Tibial artery (tissue), 4 donors: ENCODE results near the gene BLTP1.
"Not testable (repeated sequence)": the region's sequence is repeated elsewhere in the genome, so short reads cannot be mapped to it uniquely, and the experiment has no call there.

Experiments
- DNase-seq, 2 donors: peaks; one replicate each; pipeline ENCODE4 v3.0.0-alpha.2; 2019
- H3K27ac ChIP-seq, 2 donors: fragments of 200-600 bp; sonication (generic) in 1 of 2; 1 replicate in 1 of 2; 2 replicates in 1 of 2; pipeline ENCODE4 v1.5.1; 2018 to 2019; ENCODE audit warnings: mild to moderate bottlenecking in 1 of 2
- H3K27me3 ChIP-seq, 2 donors: fragments of 200-600 bp; sonication (generic) in 1 of 2; one replicate each; pipeline versions ENCODE4 v1.5.1 to v1.6.0; 2016 to 2019
- H3K36me3 ChIP-seq, 3 donors: fragments of 200-600 bp; sonication (generic) in 2 of 3; one replicate each; pipeline ENCODE4 v1.5.1; 2016 to 2019; ENCODE audit warnings: mild to moderate bottlenecking in 2 of 3
- H3K4me1 ChIP-seq, 4 donors: fragments of 200-600 bp; sonication (generic) in 2 of 4; 1 replicate in 3 of 4; 2 replicates in 1 of 4; pipeline ENCODE4 v1.5.1; 2016 to 2019
- H3K4me3 ChIP-seq, 2 donors: fragments of 200-600 bp; sonication (generic) in 1 of 2; 1 replicate in 1 of 2; 2 replicates in 1 of 2; pipeline ENCODE4 v1.5.1; 2018 to 2019; ENCODE audit warnings: mild to moderate bottlenecking in 2 of 2
- H3K9me3 ChIP-seq, 3 donors: fragments of 200-600 bp; sonication (generic) in 1 of 3; one replicate each; pipeline ENCODE4 v1.5.1; 2016 to 2019
- CTCF ChIP-seq, 2 experiments: fragments of 200-600 bp in 1 of 2; fragments of 450-650 bp in 1 of 2; IDR thresholded peaks; one replicate each; pipeline ENCODE4 v1.5.1; 2017 to 2019; ENCODE audit warnings: antibody characterized with exemption in 2 of 2, mild to moderate bottlenecking in 1 of 2, moderate library complexity in 1 of 2
- intact Hi-C: fragments of 100-400 bp; cut with DNase I; formaldehyde crosslinking; loops from one replicate; pipeline ENCODE4 v1.15.0; 2023; ENCODE audit warnings: low total_unique reads

Gene BLTP1, protein sequence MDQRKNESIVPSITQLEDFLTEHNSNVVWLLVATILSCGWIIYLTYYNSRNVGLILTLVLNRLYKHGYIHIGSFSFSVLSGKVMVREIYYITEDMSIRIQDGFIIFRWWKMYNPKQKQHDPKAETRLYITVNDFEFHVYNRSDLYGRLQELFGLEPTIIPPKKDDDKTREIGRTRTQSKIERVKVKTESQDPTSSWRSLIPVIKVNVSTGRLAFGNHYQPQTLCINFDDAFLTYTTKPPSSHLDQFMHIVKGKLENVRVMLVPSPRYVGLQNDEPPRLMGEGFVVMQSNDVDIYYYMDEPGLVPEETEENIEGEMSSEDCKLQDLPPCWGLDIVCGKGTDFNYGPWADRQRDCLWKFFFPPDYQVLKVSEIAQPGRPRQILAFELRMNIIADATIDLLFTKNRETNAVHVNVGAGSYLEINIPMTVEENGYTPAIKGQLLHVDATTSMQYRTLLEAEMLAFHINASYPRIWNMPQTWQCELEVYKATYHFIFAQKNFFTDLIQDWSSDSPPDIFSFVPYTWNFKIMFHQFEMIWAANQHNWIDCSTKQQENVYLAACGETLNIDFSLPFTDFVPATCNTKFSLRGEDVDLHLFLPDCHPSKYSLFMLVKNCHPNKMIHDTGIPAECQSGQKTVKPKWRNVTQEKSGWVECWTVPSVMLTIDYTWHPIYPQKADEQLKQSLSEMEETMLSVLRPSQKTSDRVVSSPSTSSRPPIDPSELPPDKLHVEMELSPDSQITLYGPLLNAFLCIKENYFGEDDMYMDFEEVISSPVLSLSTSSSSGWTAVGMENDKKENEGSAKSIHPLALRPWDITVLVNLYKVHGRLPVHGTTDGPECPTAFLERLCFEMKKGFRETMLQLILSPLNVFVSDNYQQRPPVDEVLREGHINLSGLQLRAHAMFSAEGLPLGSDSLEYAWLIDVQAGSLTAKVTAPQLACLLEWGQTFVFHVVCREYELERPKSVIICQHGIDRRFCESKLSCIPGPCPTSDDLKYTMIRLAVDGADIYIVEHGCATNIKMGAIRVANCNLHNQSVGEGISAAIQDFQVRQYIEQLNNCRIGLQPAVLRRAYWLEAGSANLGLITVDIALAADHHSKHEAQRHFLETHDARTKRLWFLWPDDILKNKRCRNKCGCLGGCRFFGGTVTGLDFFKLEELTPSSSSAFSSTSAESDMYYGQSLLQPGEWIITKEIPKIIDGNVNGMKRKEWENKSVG (N-terminal part only)

DNA sequence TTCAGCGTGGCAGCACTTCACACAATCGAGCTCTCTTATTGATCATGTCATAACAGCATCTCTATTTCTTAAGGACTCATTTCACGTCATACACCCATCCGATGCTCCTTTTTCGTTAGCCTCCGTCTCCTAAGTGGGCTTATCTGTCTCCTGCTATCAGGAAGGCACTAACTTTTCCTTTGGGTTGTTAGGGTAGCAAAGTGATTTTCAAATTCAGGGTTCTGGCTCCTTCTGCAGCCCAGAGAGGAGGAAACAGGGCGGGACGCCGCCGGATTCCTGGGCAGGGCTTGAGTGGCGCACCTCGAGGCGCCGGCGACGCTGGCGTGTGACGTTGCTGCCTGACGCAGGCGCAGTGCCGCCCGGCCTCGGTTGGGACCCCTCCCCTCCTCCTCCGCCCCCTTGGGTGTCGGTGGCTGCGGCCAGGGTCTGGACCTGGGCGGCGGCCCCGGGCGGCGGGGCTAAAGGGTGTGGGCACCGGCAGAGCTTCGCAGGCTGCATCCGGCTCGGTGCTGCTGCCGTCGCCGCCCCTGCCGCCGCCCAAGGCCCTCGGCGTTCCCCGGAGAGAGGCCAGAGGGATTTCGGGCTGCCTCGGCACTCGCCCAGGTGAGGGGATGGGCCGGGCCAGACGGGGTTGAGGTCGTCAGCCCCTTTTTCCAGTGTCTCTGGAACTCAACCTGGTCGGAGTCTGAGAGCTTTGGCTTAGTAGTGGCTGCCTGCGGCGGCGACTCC is at the start of gene BLTP1:
Gene BLTP1, plus strand, starts transcription at position 350 of the 729 bp plus-strand sequence. CDS start 18,317 bp downstream, outside the sequence.
- peak; percentile 87 to 93 for DNase-seq
- intact Hi-C loops, result no loop called here
- Histone ChIP-seq H3K27ac (peak within 1 kb of the TSS; percentile 95 to 96), H3K36me3 (peaks cover 0 to 4% (median 0%) of the 10 kb centered on the region in 3 donors), H3K27me3 (no peaks in the 10 kb centered on the region), H3K9me3 (no peaks in the 10 kb centered on the region), H3K4me3 (peak within 1 kb of the TSS; percentile 88 to 90), H3K4me1 (peaks cover 0 to 26% (median 1%) of the 10 kb centered on the region in 4 donors)
- no peak for TF ChIP-seq CTCF (IDR thresholded peaks at IDR 0.05)

DNA sequence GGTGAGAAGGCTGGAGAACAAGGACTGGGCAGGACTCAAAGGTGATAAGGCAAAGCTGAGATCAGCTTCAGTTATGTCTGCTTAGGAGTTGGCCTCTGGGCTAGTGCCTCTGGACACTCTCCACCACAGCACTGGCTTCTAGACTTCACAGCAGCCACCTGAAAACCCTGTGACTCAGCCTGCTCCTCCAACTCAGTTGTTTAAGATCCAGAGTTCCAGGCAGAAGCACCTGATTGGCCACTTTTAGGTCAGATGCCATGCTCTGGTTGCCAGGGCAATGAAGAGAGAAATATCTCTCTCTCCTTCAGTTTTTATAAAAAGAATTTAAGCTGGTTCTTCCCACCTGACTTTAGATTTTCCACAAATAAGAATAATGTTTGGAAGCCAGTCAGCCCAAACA is 47.9 kb upstream of the BLTP1 start:
- Histone ChIP-seq H3K4me1 (no peaks in the 10 kb centered on the region), H3K27ac (no peak overlapping the region), H3K27me3 (no peaks in the 10 kb centered on the region), H3K9me3 (no peaks in the 10 kb centered on the region), H3K4me3 (no peak overlapping the region), H3K36me3 (no peaks in the 10 kb centered on the region)
- no peak for TF ChIP-seq CTCF (IDR thresholded peaks at IDR 0.05)
- intact Hi-C loops, result no loop called here
- no peak for DNase-seq

GRCh38 chr4:122107680-122108079 is 44.5 kb upstream of the BLTP1 start:
- no peaks in the 10 kb centered on the region for H3K4me1 ChIP-seq
- no peak for TF ChIP-seq CTCF (IDR thresholded peaks at IDR 0.05)
- no peaks in the 10 kb centered on the region for H3K27me3 ChIP-seq

DNA sequence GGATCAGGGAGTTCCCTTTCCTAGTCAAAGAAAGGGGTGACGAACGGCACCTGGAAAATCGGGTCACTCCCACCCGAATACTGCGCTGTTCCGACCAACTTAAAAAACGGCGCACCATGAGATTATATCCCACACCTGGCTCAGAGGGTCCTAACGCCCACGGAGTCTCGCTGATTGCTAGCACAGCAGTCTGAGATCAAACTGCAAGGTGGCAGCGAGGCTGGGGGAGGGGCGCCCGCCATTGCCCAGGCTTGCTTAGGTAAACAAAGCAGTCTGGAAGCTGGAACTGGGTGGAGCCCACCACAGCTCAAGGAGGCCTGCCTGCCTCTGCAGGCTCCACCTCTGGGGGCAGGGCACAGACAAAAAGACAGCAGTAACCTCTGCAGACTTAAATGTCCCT is 41.8 kb upstream of the BLTP1 start:
- intact Hi-C loops, H3K9me3 ChIP-seq, H3K27ac ChIP-seq, H3K36me3 ChIP-seq, DNase-seq, H3K4me3 ChIP-seq, H3K4me1 ChIP-seq, H3K27me3 ChIP-seq: not testable (repeated sequence)

More at GRCh38 chr4:122107680-122108079, 44.5 kb upstream of the BLTP1 start:
- DNase-seq, result no peak
- Histone ChIP-seq H3K36me3 (no peaks in the 10 kb centered on the region), H3K9me3 (no peaks in the 10 kb centered on the region), H3K4me3 (no peak overlapping the region), H3K27ac (no peak overlapping the region)
- intact Hi-C loops, result no loop called here

- Histone ChIP-seq H3K9me3 (peaks cover 0 to 3% (median 0%) of the 10 kb centered on the region in 3 donors), H3K4me3 (no peak overlapping the region), H3K27ac (no peak overlapping the region), H3K27me3 (no peaks in the 10 kb centered on the region), H3K36me3 (no peaks in the 10 kb centered on the region), H3K4me1 (no peaks in the 10 kb centered on the region)
- intact Hi-C loops, result no loop called here
- DNase-seq, result no peak
- TF ChIP-seq CTCF (IDR thresholded peaks at IDR 0.05), result no peak
These were observed 34.4 kb upstream of the BLTP1 start for GRCh38 chr4:122117743-122118142.
